Smooth muscle cell (in vitro differentiated cells): ENCODE data around the gene PRR12. TPM values are rescaled to one million over a fixed set of nuclear protein-coding genes. Genes with fewer than 3 reads are reported as not detected.

Experiments
- DNase-seq: peaks from one replicate; lab custom pipeline; 2025; ENCODE audit not compliant: unreplicated experiment; lab: John Stamatoyannopoulos, UW
- H2AFZ ChIP-seq: fragments of 200-600 bp; sonication (generic); 2 replicates; pipeline ENCODE4 v1.6.0; 2016; ENCODE audit warnings: antibody characterized with exemption, low read depth, mild to moderate bottlenecking
- H3F3A ChIP-seq: fragments of 200-600 bp; sonication (generic); 2 replicates; pipeline ENCODE4 v1.6.0; 2017; ENCODE audit warnings: antibody characterized with exemption, low read depth
- H3K27ac ChIP-seq: fragments of 200-600 bp; sonication (generic); 2 replicates; pipeline ENCODE4 v1.5.1; 2016; ENCODE audit warnings: low read depth, mild to moderate bottlenecking
- H3K27me3 ChIP-seq: fragments of 200-600 bp; sonication (generic); 2 replicates; pipeline ENCODE4 v1.6.1; 2016; ENCODE audit warnings: low read depth, mild to moderate bottlenecking
- H3K36me3 ChIP-seq: fragments of 200-600 bp; sonication (generic); 2 replicates; pipeline ENCODE4 v1.5.1; 2016; ENCODE audit warnings: low read depth
- H3K4me1 ChIP-seq: fragments of 200-600 bp; sonication (generic); 2 replicates; pipeline ENCODE4 v1.5.1; 2016; ENCODE audit warnings: low read depth
- H3K4me2 ChIP-seq: fragments of 200-600 bp; sonication (generic); 2 replicates; pipeline ENCODE4 v1.6.0; 2016; ENCODE audit warnings: mild to moderate bottlenecking
- H3K4me3 ChIP-seq: fragments of 200-600 bp; sonication (generic); 2 replicates; pipeline ENCODE4 v1.5.1; 2016; ENCODE audit warnings: mild to moderate bottlenecking
- H3K79me2 ChIP-seq: fragments of 200-600 bp; sonication (generic); 2 replicates; pipeline ENCODE4 v1.6.0; 2016; ENCODE audit warnings: low read depth, mild to moderate bottlenecking
- H3K9ac ChIP-seq: fragments of 200-600 bp; sonication (generic); 2 replicates; pipeline ENCODE4 v1.6.0; 2016; ENCODE audit warnings: low read depth
- H3K9me3 ChIP-seq: fragments of 200-600 bp; sonication (generic); replicated peaks from 2 replicates; pipeline ENCODE4 v1.5.1; 2016; ENCODE audit warnings: low read depth
- H4K20me1 ChIP-seq: fragments of 200-600 bp; sonication (generic); 2 replicates; pipeline ENCODE4 v1.6.0; 2016; ENCODE audit warnings: low read depth
- WGBS: methylation state at CpG from one replicate; pipeline ENCODE4 v1.1.7; 2016; ENCODE audit warnings: low lambda C conversion rate; 5-methylcytosine and 5-hydroxymethylcytosine counted together
- polyA plus RNA-seq: library from polyadenylated mRNA; unstranded; fragments of >200 nt; fragmentation: Nextera tagmentation; extraction: Ambion mirVana; gene quantifications from 2 replicates; pipeline ENCODE4 v1.2.1, GENCODE V29; 2016
- total RNA-seq: library from RNA; depleted of rRNA; stranded (reverse); fragments of >200 nt; gene quantifications from 2 replicates; pipeline ENCODE4 v1.2.3, GENCODE V29; 2014
- TF ChIP-seq, protein P1 (sequence below): fragments of 200-600 bp; sonication (generic); IDR thresholded peaks from 2 replicates; pipeline ENCODE4 v1.5.1; 2017; ENCODE audit warnings: borderline replicate concordance, mild to moderate bottlenecking, antibody characterized with exemption; ENCODE audit not compliant: insufficient read depth, poor library complexity, severe bottlenecking

Gene PRR12
- total and polyA plus RNA-seq, 2 experiments from 2014 or later, result 1.7 to 4.5 TPM

DNA sequence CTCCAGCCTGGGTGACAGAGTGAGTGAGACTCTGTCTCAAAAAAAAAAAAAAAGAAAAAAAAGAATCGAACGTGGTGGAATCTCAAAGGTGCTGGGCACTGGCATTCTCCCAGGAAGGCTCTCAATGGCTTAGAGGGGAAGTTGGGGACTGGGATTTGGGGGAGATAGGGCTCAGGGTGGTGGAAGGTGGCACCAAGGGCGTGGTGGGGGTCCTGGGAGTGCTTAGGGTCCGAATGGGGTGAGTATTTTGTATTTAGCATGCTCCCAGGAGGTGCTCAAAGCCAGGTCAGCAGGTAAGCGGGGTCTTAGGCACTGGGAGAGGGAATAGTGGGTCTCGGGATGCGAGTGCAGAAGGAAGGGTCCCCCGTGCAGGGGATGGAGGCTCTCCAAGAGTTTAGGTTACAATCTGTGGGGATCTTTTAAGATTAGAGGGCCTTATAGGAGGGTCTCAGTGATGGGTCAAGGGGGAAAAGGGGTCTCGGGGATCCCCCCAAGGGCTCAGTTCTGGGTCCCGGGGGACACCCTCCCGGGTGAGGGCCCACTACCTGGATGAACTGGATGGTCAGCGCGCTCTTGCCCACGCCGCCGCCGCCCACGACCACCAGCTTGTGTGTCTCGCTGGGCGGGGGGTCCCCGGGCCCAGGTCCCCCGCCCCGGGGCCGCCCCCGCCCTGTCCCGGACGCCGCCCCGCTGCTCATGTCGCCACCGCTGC is 48.6 kb downstream of the PRR12 start:
- Histone ChIP-seq H3K4me3 (peak overlapping the region; percentile 78), H3K9me3 (no peaks in the 10 kb centered on the region), H3K9ac (peak overlapping the region; percentile 84), H3K27ac (peak overlapping the region; percentile 80), H3K4me2 (peak overlapping the region; percentile 97), H3F3A (peaks cover 7% of the 10 kb centered on the region), H3K4me1 (peaks cover 41% of the 10 kb centered on the region), H3K36me3 (no peaks in the 10 kb centered on the region), H3K79me2 (peaks cover 33% of the 10 kb centered on the region), H3K27me3 (no peaks in the 10 kb centered on the region), H2AFZ (no peak overlapping the region), H4K20me1 (peaks cover 6% of the 10 kb centered on the region)
- TF ChIP-seq, protein P1, sequence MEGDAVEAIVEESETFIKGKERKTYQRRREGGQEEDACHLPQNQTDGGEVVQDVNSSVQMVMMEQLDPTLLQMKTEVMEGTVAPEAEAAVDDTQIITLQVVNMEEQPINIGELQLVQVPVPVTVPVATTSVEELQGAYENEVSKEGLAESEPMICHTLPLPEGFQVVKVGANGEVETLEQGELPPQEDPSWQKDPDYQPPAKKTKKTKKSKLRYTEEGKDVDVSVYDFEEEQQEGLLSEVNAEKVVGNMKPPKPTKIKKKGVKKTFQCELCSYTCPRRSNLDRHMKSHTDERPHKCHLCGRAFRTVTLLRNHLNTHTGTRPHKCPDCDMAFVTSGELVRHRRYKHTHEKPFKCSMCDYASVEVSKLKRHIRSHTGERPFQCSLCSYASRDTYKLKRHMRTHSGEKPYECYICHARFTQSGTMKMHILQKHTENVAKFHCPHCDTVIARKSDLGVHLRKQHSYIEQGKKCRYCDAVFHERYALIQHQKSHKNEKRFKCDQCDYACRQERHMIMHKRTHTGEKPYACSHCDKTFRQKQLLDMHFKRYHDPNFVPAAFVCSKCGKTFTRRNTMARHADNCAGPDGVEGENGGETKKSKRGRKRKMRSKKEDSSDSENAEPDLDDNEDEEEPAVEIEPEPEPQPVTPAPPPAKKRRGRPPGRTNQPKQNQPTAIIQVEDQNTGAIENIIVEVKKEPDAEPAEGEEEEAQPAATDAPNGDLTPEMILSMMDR, result no peak
- WGBS, result 15% methylated on average over 17 of the region's 31 CpGs
- no peak for DNase-seq

DNA sequence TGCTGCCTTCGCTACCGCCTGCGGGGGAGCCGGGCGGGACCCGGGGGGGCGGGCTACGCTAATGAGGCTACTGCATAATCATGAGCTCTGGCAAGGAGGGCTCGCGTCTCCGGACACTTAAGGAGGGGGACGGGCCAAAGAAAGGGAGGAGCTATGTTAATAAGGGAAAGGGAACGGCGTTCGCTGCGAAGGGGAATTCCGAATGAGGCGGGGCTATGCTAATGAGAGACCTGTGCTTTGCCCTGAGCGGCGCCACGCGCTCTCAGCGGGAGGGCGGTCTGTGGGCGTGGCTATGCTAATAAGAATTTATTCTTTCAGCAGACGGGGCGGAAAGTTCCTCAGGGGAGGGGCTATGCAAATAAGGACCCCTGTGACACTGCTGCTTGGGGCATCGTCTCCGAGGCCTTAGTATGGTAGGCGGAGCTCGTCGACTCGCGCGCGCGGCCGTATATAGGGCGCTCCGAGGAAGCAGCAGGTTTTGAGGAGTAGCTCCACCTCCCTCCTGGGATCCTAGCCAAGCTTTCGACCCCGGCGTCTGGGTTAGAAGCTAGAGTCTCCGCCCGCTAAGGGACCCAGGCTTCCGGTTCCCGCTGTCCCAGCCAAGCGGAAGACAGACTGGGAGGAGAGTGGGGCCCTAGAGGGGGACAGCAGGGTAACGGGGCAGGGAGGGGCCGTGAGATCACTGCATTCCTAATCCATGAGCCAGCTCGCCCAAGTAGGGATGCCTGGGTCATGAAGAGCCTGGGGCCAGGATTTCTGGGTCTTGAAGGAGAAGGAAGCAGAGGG is 49.3 kb downstream of the PRR12 start, which contains the start of gene RRAS:
Gene RRAS (minus strand): TSS at position 31 of the 786 bp plus-strand sequence. CDS start 45 bp downstream, outside the sequence.
- peaks cover 41% of the 10 kb centered on the region for H3K4me1 ChIP-seq
- H3K4me2 ChIP-seq, result peak within 1 kb of the TSS; percentile 97
- H3K36me3 ChIP-seq, result no peaks in the 10 kb centered on the region
- peak within 1 kb of the TSS; percentile 78 for H3K4me3 ChIP-seq
- H3K27ac ChIP-seq, result peak within 1 kb of the TSS; percentile 100
- 0% methylated on average over 39 of the region's 51 CpGs for WGBS
- no peak within 1 kb of the TSS for H2AFZ ChIP-seq
- no peaks in the 10 kb centered on the region for H3K27me3 ChIP-seq
- H3K9ac ChIP-seq, result peak within 1 kb of the TSS; percentile 99
- peaks cover 41% of the 10 kb centered on the region for H3K79me2 ChIP-seq
- H3K9me3 ChIP-seq, result no peaks in the 10 kb centered on the region
- TF ChIP-seq, protein P1, result no peak
- DNase-seq, result peak; percentile 100
- peaks cover 7% of the 10 kb centered on the region for H3F3A ChIP-seq
- H4K20me1 ChIP-seq, result peaks cover 13% of the 10 kb centered on the region

DNA sequence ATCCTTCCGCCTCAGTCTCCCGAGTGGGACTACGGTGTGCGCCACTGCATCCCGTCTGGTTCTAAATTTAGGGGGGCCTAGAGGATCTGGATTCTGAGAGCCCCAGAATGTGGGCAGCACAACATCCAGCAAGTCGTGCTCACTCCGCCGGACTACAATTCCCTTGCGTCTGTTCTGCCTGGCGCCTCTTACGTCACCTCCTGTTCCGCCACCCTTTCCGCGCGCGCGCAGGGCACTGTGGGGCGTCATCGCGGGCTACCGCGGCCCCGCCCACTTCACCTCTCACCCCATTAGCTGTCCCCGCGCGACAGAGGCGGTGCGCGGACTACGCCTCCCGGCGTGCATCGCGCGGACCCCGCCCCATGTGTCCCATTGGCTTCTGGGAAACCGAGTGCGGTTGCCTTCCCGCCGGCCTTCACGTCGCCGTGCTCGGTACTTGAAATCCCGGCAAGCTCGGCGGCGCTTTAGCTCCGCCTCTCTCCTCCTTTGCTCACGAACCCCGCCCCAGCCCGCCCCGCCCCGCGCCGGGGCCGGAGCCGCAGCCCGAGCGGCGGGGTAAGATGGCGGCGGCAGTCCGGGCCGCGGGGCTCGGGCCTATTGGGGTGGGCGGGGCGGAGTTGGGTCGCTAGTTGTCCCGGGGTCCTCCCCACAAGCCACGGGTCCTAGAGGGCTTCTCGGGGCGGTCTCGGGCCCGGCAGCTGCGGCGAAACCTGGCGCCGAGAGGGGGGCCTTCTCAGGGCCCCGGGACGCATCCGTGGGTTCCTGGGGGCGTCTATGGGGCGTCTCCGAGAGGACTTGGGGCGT is 50.9 kb downstream of the PRR12 start, which contains the start of gene SCAF1:
Gene SCAF1 (plus strand): TSS at position 522 of the 804 bp plus-strand sequence. CDS start 2,818 bp downstream, outside the sequence.
- Histone ChIP-seq H3F3A (peaks cover 7% of the 10 kb centered on the region), H3K27ac (peak within 1 kb of the TSS; percentile 100), H3K79me2 (peaks cover 44% of the 10 kb centered on the region), H3K9me3 (no peaks in the 10 kb centered on the region), H3K9ac (peak within 1 kb of the TSS; percentile 99), H3K27me3 (no peaks in the 10 kb centered on the region), H3K36me3 (no peaks in the 10 kb centered on the region), H2AFZ (no peak within 1 kb of the TSS), H4K20me1 (peaks cover 27% of the 10 kb centered on the region), H3K4me2 (peak within 1 kb of the TSS; percentile 92), H3K4me1 (peaks cover 41% of the 10 kb centered on the region), H3K4me3 (peak within 1 kb of the TSS; percentile 84)
- 1% methylated on average over 59 of the region's 87 CpGs for whole genome bisulfite sequencing
- TF ChIP-seq, protein P1, result no peak
- peak; percentile 96 for DNase-seq
